ENCODE measurements around the gene STOX2.

STOX2 gene

DNA sequence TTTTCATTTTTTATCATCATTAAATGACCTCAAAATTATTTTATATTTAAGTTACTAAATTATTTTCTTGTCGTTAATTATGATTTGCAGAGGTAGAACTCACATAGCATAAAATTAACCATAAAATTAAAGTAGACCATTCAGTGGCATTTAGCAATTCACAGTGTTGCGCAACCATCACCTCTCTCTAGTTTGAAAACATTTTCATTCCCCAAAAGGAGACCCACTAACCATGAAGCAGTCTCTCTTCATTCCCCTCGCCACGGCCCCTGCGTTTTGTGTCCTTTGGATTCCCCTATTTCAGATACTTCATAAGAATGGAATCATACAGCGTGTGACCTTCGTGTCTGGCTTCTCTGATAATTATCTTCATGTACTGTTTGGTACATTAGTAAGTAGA is 157.7 kb downstream of the STOX2 start:
- in situ Hi-C loops (cut with MboI; ENCODE audit: low pct_unique_long_range_greater_than_20kb, low sequenced_read_pairs, unreplicated experiment), result no loop called here
- TF ChIP-seq, protein P1, sequence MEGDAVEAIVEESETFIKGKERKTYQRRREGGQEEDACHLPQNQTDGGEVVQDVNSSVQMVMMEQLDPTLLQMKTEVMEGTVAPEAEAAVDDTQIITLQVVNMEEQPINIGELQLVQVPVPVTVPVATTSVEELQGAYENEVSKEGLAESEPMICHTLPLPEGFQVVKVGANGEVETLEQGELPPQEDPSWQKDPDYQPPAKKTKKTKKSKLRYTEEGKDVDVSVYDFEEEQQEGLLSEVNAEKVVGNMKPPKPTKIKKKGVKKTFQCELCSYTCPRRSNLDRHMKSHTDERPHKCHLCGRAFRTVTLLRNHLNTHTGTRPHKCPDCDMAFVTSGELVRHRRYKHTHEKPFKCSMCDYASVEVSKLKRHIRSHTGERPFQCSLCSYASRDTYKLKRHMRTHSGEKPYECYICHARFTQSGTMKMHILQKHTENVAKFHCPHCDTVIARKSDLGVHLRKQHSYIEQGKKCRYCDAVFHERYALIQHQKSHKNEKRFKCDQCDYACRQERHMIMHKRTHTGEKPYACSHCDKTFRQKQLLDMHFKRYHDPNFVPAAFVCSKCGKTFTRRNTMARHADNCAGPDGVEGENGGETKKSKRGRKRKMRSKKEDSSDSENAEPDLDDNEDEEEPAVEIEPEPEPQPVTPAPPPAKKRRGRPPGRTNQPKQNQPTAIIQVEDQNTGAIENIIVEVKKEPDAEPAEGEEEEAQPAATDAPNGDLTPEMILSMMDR (IDR thresholded peaks at IDR 0.05; ENCODE audit: extremely low read depth, insufficient read depth, missing control alignments), result no peak

GRCh38 chr4:184064877-184065276 is 159.8 kb downstream of the STOX2 start:
- no peak for DNase-seq (ENCODE audit: low spot score)
- TF ChIP-seq, protein P1 (IDR thresholded peaks at IDR 0.05; ENCODE audit: extremely low read depth, insufficient read depth, missing control alignments), result no peak
- in situ Hi-C loops (cut with MboI; ENCODE audit: low pct_unique_long_range_greater_than_20kb, low sequenced_read_pairs, unreplicated experiment), result no loop called here

More for the DNA sequence above, 157.7 kb downstream of the STOX2 start:
- DNase-seq (ENCODE audit: low spot score), result no peak

GRCh38 chr4:184066584-184067300 is 161.6 kb downstream of the STOX2 start:
- TF ChIP-seq, protein P1 (IDR thresholded peaks at IDR 0.05; ENCODE audit: extremely low read depth, insufficient read depth, missing control alignments), result no peak
- DNase-seq (ENCODE audit: low spot score), result no peak

GRCh38 chr4:184067931-184068554 is 162.9 kb downstream of the STOX2 start:
- TF ChIP-seq, protein P1 (IDR thresholded peaks at IDR 0.05; ENCODE audit: extremely low read depth, insufficient read depth, missing control alignments), result no peak
- in situ Hi-C loops (cut with MboI; ENCODE audit: low pct_unique_long_range_greater_than_20kb, low sequenced_read_pairs, unreplicated experiment), result no loop called here
- no peak for DNase-seq (ENCODE audit: low spot score)

More at GRCh38 chr4:184066584-184067300, 161.6 kb downstream of the STOX2 start:
- in situ Hi-C loops (cut with MboI; ENCODE audit: low pct_unique_long_range_greater_than_20kb, low sequenced_read_pairs, unreplicated experiment), result no loop called here

Measured in GM13977 (cell line).